ENCODE data around the gene CXCR5. TPM values are rescaled to one million over a fixed set of nuclear protein-coding genes. Genes with fewer than 3 reads are reported as not detected.

Gene CXCR5
- total RNA-seq, 6 experiments from 2014 or later = 0.07 TPM; not detected in 4

DNA sequence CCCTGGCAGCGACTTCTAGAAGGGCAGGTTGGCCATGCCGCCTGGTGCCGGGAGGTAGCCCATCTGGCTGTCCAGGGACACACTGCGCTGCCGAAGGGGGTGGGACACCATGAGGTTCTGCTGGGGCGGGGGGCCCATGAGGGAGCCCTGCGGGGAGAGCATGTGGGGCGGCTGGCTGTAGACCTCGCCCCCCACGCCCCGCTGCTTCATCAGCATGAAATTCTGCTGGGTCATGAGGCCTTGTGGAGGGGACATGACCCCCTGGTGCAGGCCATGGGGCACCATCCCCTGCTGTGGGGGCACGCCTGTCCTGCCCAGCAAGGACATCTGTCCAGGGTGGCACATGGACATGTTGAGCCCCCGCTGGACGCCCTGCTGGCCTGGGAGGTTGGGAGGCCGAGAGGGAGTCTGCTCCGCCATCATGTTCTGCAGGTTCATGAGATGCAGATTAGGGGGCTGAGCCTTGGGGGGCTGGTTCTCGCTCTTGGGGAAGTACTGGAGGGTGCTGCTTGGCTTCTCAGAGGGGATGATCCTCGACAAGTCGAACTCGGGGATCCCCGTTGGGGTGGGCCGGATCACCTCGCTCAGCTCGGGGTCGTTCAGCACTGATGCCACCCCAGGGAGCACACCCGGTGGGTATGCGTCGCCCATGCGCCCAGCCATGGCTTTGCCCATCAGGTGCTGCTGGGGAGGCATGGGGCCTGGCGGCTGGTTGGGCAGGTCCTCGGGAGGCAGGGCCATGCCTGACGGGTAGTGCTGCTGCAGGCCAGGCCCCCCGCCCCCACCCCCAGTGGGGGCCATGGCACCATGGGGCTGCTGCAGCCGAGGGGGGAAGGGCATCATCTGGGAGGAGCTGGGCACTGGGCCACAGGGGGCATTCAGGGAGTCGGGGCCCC is 15.0 kb downstream of the CXCR5 start:
- H3K27me3 ChIP-seq = no peaks in the 10 kb centered on the region
- no peak overlapping the region for H3K4me3 ChIP-seq
- ATAC-seq (no peak), DNase-seq (peak in 1 of 3 donors; percentile 48)
- no peaks in the 10 kb centered on the region for H3K9me3 ChIP-seq
- no peak for TF ChIP-seq POLR2A (IDR thresholded peaks at IDR 0.05)
- TF ChIP-seq CTCF (IDR thresholded peaks at IDR 0.05) = no peak
- peaks cover 0 to 40% (median 14%) of the 10 kb centered on the region in 4 donors for H3K36me3 ChIP-seq
- no CpG with 5 or more reads among the region's 35 CpGs for WGBS (ENCODE audit: insufficient coverage, low coverage, low lambda C conversion rate, missing lambda C conversion rate)
- H3K27ac ChIP-seq = no peak overlapping the region
- no peaks in the 10 kb centered on the region for H3K4me1 ChIP-seq
- intact Hi-C loops (cut with DNase I) = no loop called here

- no peaks in the 10 kb centered on the region for H3K4me1 ChIP-seq
- no peaks in the 10 kb centered on the region for H3K9me3 ChIP-seq
- DNase-seq = peak in 1 of 3 donors; percentile 47
- WGBS (ENCODE audit: insufficient coverage, low coverage, low lambda C conversion rate, missing lambda C conversion rate) = no CpG with 5 or more reads among the region's 6 CpGs
- H3K27ac ChIP-seq = no peak overlapping the region
- ATAC-seq = no peak
- intact Hi-C loops (cut with DNase I) = no loop called here
- no peak overlapping the region for H3K4me3 ChIP-seq
- H3K27me3 ChIP-seq = no peaks in the 10 kb centered on the region
- TF ChIP-seq CTCF (IDR thresholded peaks at IDR 0.05) = no peak
- no peak for TF ChIP-seq POLR2A (IDR thresholded peaks at IDR 0.05)
- H3K36me3 ChIP-seq = peaks cover 0 to 44% (median 17%) of the 10 kb centered on the region in 4 donors
These were observed 15.6 kb downstream of the CXCR5 start for GRCh38 chr11:118899296-118899688.

DNA sequence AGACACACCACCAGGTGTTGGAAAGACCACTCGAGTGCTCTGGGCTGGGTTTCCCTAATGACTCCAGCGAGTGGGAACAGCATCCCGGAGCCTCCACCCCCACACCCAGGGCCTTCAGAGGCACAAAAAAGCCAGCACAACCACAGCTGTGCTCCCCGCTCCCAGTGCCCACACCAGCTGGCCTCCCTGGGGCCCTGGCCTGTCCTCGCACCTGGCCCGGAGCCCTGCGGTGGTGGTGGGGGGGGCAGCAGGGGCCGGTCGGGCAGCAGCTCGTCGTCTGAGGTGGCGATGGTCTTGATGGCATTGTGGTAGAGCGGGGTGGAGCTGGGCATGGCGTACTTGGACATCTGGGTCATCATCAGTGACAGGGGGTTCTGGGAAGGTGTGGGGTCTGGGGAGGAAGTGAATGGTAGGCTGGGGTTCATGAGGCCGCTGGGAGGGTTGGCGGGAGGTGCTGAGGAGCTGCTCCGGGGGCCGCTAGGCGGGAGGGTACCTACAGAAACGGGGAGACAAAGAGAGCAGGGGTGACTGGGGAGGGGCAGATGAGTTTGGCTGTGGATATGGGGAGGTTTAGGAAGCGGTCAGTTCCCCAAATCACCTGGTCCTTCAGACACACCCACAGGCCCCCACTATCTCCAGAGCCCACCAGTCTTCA is 16.1 kb downstream of the CXCR5 start:
- intact Hi-C loops (cut with DNase I) = loop anchor here (10.0 kb wide), 2 partner anchors 55 to 205 kb away; partner anchors contain the start of gene UPK2 (in 1 of the 2)
- DNase-seq (no peak), ATAC-seq (no peak)
- H3K27ac ChIP-seq = no peak overlapping the region
- H3K9me3 ChIP-seq = no peaks in the 10 kb centered on the region
- no peaks in the 10 kb centered on the region for H3K4me1 ChIP-seq
- H3K36me3 ChIP-seq = peaks cover 0 to 49% (median 18%) of the 10 kb centered on the region in 4 donors
- H3K4me3 ChIP-seq = no peak overlapping the region
- H3K27me3 ChIP-seq = no peaks in the 10 kb centered on the region
- WGBS (ENCODE audit: insufficient coverage, low coverage, low lambda C conversion rate, missing lambda C conversion rate) = 94% methylated on average over 6 of the region's 21 CpGs
- no peak for TF ChIP-seq CTCF (IDR thresholded peaks at IDR 0.05)

- Histone ChIP-seq H3K36me3 (peaks cover 0 to 52% (median 19%) of the 10 kb centered on the region in 4 donors), H3K4me3 (no peak overlapping the region), H3K4me1 (no peaks in the 10 kb centered on the region), H3K27ac (no peak overlapping the region), H3K27me3 (no peaks in the 10 kb centered on the region), H3K9me3 (no peaks in the 10 kb centered on the region)
- no peak for DNase-seq
- ATAC-seq = no peak
- WGBS (ENCODE audit: insufficient coverage, low coverage, low lambda C conversion rate, missing lambda C conversion rate) = 100% methylated on average over 2 of the region's 29 CpGs
- TF ChIP-seq POLR2A (IDR thresholded peaks at IDR 0.05) (no peak), CTCF (IDR thresholded peaks at IDR 0.05) (no peak)
- intact Hi-C loops (cut with DNase I) = loop anchor here (10.0 kb wide), 2 partner anchors 54 to 206 kb away; partner anchors contain the start of gene UPK2 (in 1 of the 2)
These were observed 17.1 kb downstream of the CXCR5 start for GRCh38 chr11:118900535-118901384.
